GM21360 (cell line): ENCODE data around the gene OGDHL.
"Not testable (repeated sequence)": the region's sequence is repeated elsewhere in the genome, so short reads cannot be mapped to it uniquely, and the experiment has no call there.

Experiments used
- ATAC-seq: cut with Tn5 transposase; IDR thresholded peaks from one replicate; pipeline ENCODE4 v1.9.1; 2021; ENCODE audit warnings: mild to moderate bottlenecking, moderate library complexity; ENCODE audit not compliant: unreplicated experiment

Gene OGDHL

GRCh38 chr10:49758249-49758930 lies 3.7 kb downstream of the OGDHL start:
- no peak for ATAC-seq

DNA sequence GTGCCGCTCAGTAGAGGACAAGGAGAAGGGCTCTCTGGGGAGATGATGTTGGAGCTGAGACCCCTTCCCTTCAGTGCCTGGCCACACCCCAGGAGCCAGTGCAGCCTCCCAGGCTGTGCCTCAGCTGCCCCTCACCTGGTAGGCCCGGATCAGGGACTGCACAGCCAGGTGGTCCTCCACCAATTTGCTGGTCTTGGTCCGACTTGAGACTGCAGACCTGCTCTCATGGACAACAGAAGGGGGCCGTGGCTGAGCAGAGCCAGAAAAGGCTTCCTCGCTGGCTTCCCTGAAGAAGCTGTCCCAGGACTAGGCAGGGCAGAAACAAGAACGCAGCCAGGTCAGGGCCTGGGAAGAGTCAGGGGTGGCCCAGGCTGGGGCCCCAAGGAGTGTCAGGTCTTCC lies 5.5 kb downstream of the OGDHL start:
- no peak for ATAC-seq

DNA sequence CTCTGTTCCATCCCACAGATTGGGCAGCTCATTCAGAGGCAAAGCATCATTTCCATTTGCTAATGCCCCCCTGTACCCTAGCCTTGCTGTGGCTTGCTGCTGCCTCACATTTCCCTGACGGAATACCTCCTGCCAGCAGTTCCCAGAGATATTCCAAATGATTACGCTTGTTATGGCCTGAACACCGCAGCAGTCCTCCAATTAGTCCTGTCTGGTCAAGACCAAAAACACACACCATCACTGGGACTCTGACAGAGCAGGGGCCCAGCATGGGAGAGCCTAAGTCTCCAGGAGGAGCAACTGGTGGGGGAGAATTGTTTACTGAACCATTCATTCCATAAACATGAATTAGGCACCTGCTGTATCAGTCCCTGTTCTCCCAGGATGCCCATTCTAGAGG lies 6.1 kb downstream of the OGDHL start:
- ATAC-seq: no peak

DNA sequence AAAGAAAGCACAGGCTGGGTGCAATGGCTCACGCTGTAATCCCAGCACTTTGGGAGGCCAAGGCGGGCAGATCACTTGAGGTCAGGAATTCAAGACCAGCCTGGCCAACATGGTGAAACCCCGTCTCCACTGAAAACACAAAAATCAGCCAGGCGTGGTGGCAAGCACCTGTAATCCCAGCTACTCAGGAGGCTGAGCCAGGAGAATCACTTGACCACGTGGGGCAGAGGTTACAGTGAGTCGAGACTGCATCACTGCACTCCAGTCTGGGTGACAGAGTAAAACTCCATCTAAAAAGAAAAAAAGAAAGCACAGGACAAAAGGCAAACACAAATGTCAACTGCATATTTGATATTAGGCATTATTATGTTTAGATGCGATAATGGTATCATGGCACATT lies 7.2 kb downstream of the OGDHL start:
- ATAC-seq: not testable (repeated sequence)

DNA sequence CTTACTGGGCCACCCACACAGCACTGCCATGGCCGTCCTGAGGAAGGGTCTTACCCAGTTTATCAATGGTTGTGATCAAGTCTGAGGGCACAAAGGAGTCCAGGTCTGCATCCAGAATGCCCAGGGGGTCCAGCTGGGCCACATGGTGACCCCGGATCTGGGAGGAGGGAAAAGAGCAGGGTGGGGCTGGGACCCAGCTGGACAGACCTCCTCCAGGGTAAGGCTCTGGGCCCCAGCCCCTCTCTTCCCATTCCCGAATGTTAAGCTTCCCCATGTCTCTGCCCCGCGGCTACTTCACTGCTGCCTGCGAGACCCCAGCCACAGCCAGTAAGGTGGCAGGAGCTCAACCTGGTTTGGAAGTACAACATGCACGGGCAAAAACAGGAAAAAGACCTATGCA lies 9.5 kb downstream of the OGDHL start:
- no peak for ATAC-seq

DNA sequence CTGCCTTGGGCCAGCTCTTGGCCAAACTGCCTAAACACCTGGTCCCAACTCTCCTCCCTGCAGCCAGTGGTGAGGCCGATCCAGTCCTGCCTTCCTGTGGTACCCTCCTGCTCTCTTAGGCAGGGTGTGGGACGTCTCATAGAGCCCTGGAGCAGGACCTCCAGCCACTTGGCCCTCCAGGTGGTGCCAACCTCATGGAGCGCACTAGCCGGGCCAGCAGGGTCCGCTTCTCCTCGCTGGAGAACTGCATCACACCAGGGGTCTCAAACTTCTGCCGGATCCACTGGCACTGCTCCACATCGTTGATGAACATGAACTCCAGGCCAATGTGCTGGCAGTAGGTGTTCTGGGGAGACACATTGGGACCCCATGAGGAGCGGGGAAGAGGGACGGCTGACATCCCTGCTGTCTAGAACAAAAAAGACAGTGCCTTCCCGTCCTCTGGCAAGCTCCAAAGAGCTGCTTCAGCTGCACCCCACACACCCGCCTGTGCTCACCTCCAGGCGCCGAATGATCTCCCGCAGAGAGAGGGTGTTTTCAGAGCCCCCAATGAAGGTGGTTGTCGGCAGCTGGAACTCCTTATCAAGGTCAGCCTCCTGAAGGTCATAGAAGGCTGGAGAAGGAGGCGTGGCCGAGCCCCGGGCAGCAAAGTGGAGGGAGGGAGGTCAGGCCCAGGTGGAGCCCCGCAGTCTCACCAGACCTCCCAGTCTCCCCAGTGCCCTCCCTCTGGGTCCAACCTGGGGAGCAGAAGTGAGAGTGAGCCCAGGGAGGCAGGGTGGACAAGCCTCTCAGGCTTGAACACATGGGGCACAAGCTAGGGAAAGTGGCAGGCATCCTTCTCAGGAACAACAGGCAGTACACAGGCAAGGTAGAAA lies 10.2 kb downstream of the OGDHL start:
- no peak for ATAC-seq

- ATAC-seq: no peak
These were observed 10.9 kb downstream of the OGDHL start for GRCh38 chr10:49751216-49751615.

DNA sequence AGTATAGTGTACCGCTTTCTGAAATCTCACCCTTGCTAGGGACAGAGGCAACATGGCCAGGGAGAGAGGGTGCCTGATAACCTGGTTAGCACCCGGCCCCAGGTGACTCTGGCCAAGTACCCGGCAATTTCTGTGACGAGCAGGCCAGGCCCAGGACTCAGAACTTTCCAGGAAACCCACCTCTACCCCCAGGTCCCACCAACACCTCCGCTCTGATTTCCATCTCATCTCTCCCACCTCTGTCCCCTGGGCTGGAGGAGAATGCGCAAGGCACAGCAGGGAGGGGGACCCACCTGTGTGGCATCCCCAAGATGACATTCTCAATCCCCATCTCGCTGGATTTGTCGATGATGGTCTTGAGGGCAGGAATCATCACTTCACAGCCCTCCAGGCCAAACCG lies 11.6 kb downstream of the OGDHL start:
- ATAC-seq: no peak

GRCh38 chr10:49749556-49750491 lies 12.3 kb downstream of the OGDHL start:
- ATAC-seq: no peak

DNA sequence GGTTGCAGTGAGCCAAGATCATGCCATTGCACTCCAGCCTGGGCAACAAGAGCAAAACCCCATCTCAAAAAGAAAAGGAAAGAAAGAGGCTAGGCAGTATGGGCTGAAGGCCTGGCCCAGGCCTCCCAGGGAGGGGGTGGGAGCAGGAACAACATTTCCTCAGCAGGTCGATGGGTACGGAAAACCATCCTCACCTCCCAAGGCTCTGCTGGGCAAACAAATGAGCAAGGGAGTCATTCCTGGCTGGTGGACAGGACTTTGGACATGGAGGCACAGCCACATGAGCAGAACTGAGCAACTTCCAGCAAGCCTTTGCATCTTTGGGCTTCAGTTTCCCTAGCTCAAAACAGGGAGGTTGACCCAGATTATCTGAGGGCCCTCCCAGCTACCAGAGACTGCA lies 13.0 kb downstream of the OGDHL start:
- no peak for ATAC-seq

DNA sequence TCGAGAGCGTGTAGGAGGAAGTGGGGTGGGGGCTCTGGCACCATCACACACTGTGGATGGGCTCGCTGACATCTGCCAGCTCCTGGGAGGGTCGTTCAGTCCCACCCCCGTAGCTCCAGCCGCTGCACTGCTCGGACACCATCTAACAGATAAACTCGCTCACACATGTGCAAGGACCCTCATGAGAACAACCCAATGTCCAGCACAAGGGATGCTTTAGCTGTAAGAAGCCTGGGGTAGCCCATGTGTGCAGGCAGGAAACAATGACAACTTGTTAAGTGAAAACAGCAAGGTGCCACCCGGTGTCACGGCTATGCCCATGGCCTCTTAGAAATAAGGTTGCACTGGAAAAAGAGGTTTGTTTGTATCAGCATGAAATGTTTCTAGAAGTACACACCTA lies 14.1 kb downstream of the OGDHL start:
- ATAC-seq: no peak

DNA sequence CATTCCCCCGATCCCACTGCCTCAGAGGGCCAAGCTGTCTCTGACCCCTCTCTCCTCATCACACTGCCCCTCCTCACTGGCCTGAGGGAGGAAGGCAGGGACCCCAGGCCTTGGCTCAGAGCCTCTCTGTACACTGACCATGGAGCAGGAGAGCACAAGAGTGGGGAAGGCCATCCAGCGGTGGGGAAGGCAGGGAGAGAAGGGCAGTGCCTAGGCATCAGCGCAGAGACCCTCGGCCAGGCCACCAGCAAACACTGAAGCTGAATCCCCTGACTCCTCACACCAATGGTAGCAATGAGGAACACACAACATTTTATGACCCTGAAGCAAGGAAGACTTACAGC lies 14.8 kb downstream of the OGDHL start:
- no peak for ATAC-seq

DNA sequence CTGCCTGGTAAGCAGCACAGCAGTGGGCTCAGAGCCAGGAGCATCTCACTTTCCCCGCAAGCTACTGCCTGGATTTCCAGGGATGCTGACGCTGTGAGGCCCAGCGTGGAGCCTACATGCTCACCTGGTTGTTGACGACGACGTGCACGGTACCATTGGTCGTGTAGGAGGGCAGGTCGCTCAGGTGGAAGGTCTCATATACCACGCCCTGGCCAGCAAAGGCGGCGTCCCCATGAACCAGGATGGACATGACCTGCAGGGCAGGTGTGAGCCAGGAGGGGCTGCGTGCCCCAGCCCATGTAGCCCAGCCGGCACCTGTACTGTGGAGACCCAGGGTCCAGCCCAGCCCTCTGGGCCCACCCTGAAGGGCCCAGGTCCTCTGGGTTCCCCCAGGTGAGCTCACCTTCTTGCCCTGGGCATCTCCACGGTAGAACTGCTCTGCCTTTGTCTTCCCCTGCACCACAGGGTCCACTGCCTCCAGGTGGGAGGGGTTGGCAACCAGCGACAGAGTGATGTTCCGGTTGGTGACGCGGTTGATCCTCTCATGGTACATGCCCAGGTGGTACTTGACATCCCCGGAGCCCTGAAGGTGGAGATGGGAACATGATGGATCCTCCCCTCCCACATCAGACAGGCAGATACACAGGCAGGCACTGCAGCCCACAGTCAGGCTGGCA lies 15.4 kb downstream of the OGDHL start:
- ATAC-seq: no peak

- ATAC-seq: no peak
These were observed 16.4 kb downstream of the OGDHL start for GRCh38 chr10:49745756-49746155.

DNA sequence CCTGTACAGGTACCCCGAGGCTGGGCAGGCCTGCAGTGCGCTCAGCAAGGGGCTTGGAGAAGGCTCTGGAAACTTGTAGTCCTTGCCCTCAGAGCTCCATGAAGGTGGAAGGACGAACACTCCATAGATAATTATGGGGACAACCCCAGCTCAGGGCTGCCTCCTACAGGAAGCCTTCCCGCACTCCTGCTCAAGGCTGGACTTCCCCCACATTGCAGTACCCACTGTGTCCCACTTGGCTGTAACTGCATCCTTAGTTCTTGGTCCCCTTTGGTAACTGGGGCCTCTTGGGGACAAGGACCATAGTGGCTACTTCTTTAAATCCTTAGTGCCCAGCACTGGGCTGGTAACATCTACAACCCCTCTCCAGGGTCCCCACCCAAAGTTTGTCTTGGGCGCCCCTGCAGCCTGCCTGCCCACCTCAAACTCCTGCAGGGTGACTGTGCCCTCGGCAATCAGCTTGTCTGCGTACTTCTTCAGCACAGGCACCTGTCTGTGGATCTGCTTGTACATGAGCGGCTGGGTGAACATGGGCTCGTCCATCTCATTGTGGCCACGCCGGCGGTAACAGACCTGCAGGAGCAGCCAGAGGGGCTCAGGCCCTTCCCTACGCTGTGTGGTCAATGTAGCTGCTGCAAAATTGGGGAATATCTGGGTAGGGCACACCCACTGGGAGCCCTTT lies 17.1 kb downstream of the OGDHL start:
- ATAC-seq: no peak

DNA sequence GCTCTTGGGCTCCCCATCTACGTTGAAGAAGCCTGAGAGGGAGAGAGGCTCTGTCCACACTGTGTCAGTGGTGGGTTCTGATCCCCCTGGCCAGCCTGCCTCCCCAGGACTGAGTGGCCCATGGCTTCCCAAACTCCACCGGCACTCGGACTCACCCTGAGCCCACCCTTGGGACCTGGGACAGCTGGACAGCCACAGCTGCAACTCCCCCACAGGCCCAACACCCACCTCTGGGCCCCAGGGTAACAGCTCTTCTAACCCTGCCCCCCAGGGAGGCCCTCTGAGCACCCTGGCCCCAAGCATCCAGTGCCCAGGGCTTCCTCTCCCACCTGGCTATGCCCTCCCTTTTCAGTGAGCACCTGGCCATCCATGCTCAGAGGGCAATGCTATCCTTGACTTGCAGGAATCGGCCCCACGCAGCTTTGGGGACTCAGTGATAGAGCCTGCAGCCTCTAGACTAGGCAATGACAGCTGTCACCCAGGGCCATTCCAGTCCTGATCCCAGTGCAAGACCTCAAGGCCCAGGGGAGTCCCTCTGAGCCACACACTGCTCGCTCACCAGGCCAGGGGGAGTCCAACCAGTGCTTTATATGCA lies 17.9 kb downstream of the OGDHL start:
- no peak for ATAC-seq

- no peak for ATAC-seq
These were observed 18.6 kb downstream of the OGDHL start for GRCh38 chr10:49743464-49744075.

DNA sequence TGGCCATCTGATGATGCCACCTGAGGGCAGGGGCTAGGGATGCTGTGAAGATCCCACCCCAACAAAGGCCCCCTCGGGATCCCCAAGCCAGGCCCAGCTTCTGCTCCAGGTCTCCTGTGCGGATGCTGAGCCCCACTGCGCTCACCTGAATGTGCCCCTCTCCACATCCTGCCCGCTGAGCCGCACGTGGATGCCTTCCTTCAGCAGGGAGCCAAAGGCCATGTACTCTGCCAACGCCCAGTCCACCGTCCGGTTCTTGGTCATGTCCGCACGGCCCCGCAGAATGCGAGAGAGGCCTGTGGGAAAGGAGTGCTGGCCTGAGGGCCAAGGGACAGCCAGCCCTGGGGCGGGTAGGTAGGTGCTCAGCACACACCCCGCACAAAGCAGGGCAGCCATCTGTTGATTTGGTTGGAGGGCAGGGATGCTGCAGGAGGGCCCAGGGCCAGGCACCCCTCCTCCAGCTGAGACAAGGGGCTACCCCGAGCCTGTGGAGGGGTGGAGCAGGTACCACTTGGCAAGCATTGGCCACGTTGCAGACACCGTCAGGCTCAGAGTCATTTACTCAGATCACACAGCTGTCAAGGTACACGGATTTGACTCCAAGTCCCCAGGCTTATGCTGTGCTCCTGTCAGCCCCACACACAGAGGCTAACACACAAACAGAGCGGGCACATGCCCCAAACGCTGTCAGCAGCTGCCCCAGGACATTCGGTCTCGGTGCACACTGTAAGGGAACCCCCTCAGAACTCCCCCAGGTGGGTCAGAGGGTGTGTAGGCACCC lies 19.2 kb downstream of the OGDHL start:
- ATAC-seq: no peak
